ENCODE results near the gene LEF1. TPM values are rescaled to one million over a fixed set of nuclear protein-coding genes. Genes with fewer than 3 reads are reported as not detected.

Gene LEF1
- total and polyA plus RNA-seq, 2 of the 8 experiments (the other 6 are each of a cell fraction or from before 2014, with no cell fraction given) = 2.6 to 5.2 TPM

DNA sequence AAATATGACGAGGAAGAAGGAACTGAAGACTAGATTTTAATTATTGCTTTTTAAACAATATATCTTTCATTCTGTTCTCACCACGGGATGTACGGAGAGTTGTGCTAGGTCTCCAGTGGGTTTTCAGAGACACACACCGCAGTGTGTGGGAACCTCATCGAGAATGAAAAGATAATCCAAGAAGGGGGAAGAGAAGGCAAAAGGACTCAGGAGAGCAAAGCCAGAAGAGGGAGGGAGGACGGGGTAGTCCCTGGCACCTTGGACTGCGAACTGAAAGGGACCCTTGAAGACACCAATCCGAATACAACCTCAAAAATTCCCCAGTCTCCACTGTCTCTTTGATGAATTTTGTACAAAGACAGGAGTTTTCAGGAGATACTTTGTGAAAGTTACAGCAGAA is 932 bp upstream of the LEF1 start:
- no peak overlapping the region for H2BK15ac ChIP-seq (ENCODE audit: low read length)
- H3K9me3 ChIP-seq (ENCODE audit: insufficient read depth in 2 of 2, low read depth in 1 of 2, low read length in 1 of 2) = no peaks in the 10 kb centered on the region
- DNase-seq (ENCODE audit: low read depth in 1 of 2, low spot score in 2 of 2) (no peak), FAIRE-seq (no peak)
- CTCF ChIA-PET (ENCODE audit: partially characterized antibody) = interaction anchor here (0.5 kb wide), 1 partner anchor 13 kb away, joined by 3 read pairs; no protein-coding TSS in a partner anchor
- H3K36me3 ChIP-seq (ENCODE audit: control insufficient read depth in 2 of 4, insufficient read depth in 4 of 4, low read length in 3 of 4) = peaks cover 0 to 3% (median 0%) of the 10 kb centered on the region in 4 experiments; a peak in 1 of 8 replicates
- POLR2A ChIA-PET (ENCODE audit: partially characterized antibody) = no interaction called here
- peak overlapping the region in 2 of 4 experiments; percentile 52 to 66; a peak in 2 of 8 replicates for H3K4me3 ChIP-seq (ENCODE audit: extremely low read depth in 1 of 4, insufficient read depth in 2 of 4, low read depth in 3 of 4, low read length in 4 of 4)
- peaks cover 6 to 36% (median 14%) of the 10 kb centered on the region in 4 experiments for H3K4me1 ChIP-seq (replicated peaks in 1 of 4; ENCODE audit: control insufficient read depth in 3 of 4, insufficient read depth in 4 of 4, low read length in 3 of 4)
- no peak overlapping the region for H3K27ac ChIP-seq (ENCODE audit: low read depth, low read length)
- H2AK5ac ChIP-seq (ENCODE audit: low read depth, low read length) = no peak overlapping the region; the same call in 1 of the 2 replicates
- H3K4ac ChIP-seq (replicated peaks; ENCODE audit: insufficient read length, low read depth, low read length) = no peak overlapping the region
- peak overlapping the region; percentile 87 to 96; a peak in 3 of 4 replicates for H3K4me2 ChIP-seq (ENCODE audit: insufficient read depth in 1 of 2, low read depth in 2 of 2, low read length in 2 of 2)
- H3K79me2 ChIP-seq (ENCODE audit: control insufficient read depth in 1 of 2, insufficient read depth in 2 of 2, low read length in 2 of 2) = no peaks in the 10 kb centered on the region
- no peak overlapping the region for H3K14ac ChIP-seq (ENCODE audit: insufficient read length)
- H3K23me2 ChIP-seq (ENCODE audit: low read depth, low read length) = peaks cover 35% of the 10 kb centered on the region
- no peak overlapping the region for H2BK5ac ChIP-seq (ENCODE audit: low read depth, low read length)
- peak overlapping the region; percentile 93 for H2BK12ac ChIP-seq (ENCODE audit: low read depth, low read length)
- peaks cover 3 to 9% of the 10 kb centered on the region in 2 experiments for H4K20me1 ChIP-seq (replicated peaks in 1 of 2; ENCODE audit: control insufficient read depth in 1 of 2, insufficient read depth in 2 of 2, low read length in 2 of 2)
- no peak overlapping the region for H4K5ac ChIP-seq (ENCODE audit: insufficient read length, low read depth, low read length)
- no peak overlapping the region for H3K56ac ChIP-seq (replicated peaks; ENCODE audit: insufficient read length, low read depth, low read length)
- H2BK120ac ChIP-seq (replicated peaks; ENCODE audit: low read depth, low read length) = no peak overlapping the region
- H3K23ac ChIP-seq (ENCODE audit: insufficient read length) = no peak overlapping the region
- no peak overlapping the region for H2BK20ac ChIP-seq (ENCODE audit: low read length)
- H3K18ac ChIP-seq (ENCODE audit: extremely low read depth, low read length) = no peak overlapping the region
- H3K9ac ChIP-seq (replicated peaks in 1 of 4; ENCODE audit: extremely low read depth in 1 of 4, low read depth in 3 of 4, low read length in 3 of 4) = no peak overlapping the region
- no peak overlapping the region for H4K91ac ChIP-seq (replicated peaks; ENCODE audit: insufficient read length, low read length)
- H3K79me1 ChIP-seq (ENCODE audit: low read depth, low read length) = no peaks in the 10 kb centered on the region
- no peak overlapping the region for H2AFZ ChIP-seq (ENCODE audit: low read length)
- H4K8ac ChIP-seq (ENCODE audit: extremely low read depth, insufficient read depth, low read length) = no peak overlapping the region
- WGBS, 2 experiments (ENCODE audit: extremely low coverage in 1 of 2, insufficient coverage in 1 of 2, insufficient read length in 1 of 2, insufficient replicate concordance in 2 of 2, low coverage in 1 of 2, low lambda C conversion rate in 2 of 2, missing lambda C conversion rate in 1 of 2) = 18% methylated on average over 8 of the region's 8 CpGs; no CpG with 5 or more reads in 1 of the 2 experiments
- peaks cover 66 to 96% (median 92%) of the 10 kb centered on the region in 4 experiments for H3K27me3 ChIP-seq (replicated peaks in 1 of 4; ENCODE audit: control insufficient read depth in 3 of 4, extremely low read depth in 1 of 4, insufficient read depth in 3 of 4, low read length in 3 of 4)
- TF ChIP-seq RNF2 (IDR thresholded peaks at IDR 0.05; ENCODE audit: borderline replicate concordance, low read depth, low read length, missing control alignments, poor library complexity, severe bottlenecking) = peak; percentile 60
- TF ChIP-seq JUND (IDR thresholded peaks at IDR 0.05; ENCODE audit: low read length) = no peak
- TF ChIP-seq EZH2 (IDR thresholded peaks at IDR 0.05; ENCODE audit: low read depth, low read length, severe bottlenecking) = peak; percentile 36
- no peak for TF ChIP-seq BRCA1 (IDR thresholded peaks at IDR 0.05; ENCODE audit: low read depth, low read length)
- TF ChIP-seq SIRT6 (IDR thresholded peaks at IDR 0.05; ENCODE audit: low read length) = no peak
- TF ChIP-seq, protein P1, sequence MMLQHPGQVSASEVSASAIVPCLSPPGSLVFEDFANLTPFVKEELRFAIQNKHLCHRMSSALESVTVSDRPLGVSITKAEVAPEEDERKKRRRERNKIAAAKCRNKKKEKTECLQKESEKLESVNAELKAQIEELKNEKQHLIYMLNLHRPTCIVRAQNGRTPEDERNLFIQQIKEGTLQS (IDR thresholded peaks at IDR 0.05; ENCODE audit: insufficient read depth, low read depth, low read length) = no peak

Data from H1 (cell line).